ENCODE measurements around the gene EVA1A.

EVA1A gene

GRCh38 chr2:75592888-75593287 lies 32.1 kb upstream of the EVA1A start:
- in situ Hi-C loops (cut with MboI; ENCODE audit: low sequenced_read_pairs): no loop called here

- in situ Hi-C loops (cut with MboI; ENCODE audit: low sequenced_read_pairs): no loop called here
Observed at GRCh38 chr2:75592030-75592429, 31.3 kb upstream of the EVA1A start.

DNA sequence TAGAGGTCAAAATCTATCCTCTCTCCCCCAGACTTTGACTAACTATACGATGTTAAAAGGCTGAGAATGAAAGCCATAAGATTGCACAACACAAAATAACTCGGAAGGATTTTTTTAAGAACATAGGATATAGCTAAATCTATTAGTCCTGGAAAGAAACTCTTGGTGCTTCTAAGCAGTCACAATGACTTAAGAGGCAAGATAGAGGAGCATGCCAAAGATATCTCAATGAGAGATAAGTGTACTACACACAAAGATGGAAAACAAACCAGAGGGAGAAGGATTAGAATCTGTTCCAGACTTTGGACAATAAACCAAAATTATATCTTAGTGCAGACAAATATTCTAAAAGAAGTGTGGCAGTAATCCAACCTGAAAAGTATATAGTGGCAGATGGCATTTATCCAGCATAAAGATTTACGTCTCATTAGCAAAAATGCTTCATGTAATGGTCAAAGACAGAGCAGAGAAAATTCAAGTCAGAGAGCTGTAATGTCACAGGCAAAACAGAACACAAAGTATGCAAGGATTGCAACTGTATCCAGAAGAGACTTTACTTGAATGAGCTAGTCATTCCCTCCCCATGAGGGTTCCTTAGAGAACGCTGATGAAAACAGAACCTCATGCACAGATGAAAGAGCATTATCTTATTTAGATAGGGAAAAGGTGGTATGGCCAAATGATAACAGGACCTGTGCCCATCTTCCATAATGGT lies 28.8 kb upstream of the EVA1A start:
- in situ Hi-C loops (cut with MboI; ENCODE audit: low sequenced_read_pairs): no loop called here

DNA sequence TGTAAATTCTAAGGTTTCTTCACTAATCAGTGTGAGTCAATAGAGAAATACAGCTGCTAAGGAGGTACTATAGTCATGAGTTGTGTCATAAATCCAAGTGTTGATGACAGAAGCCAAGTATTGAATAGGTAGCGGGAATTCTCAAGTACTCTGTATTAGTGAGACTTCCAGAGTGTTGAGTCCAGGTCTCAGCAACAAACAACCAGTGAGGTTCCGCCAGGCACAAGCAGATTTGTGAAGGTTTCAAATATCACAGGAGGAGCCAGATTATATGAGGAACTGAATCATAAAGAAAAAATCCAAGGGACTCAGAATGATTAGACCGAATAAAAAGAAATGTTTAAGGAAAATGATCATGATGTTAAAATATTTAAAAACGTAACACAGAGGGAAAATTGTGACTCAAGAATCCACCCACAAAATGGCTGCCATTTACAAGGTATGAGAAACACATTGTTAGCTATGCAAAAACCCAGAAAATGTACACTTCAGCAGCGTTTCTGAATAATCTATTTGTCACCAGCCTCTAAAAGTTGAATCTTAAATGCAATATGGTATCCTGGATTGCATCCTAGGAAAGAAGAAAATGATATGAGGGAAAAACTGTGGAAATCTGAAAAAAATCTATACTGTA lies 27.3 kb upstream of the EVA1A start:
- in situ Hi-C loops (cut with MboI; ENCODE audit: low sequenced_read_pairs): no loop called here

DNA sequence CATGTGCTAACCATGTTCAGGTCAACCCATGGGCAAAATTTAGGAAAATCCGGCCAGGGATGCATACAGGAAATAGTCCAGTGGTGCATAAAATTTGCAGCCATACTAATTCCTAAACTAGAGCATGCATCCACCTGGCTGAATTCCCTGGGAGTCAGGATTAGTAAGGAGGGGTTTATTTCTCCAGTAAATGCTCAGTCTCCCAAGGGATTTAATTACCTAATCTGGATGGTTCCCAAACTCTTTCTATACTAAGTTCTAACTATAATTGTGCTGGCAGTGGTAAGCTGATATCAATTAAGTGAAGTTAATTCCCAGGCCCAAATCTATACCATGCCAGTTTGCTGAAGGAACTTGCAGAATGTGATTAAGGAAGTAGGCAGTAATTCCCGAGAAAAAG lies 26.2 kb upstream of the EVA1A start:
- in situ Hi-C loops (cut with MboI; ENCODE audit: low sequenced_read_pairs): no loop called here

- in situ Hi-C loops (cut with MboI; ENCODE audit: low sequenced_read_pairs): no loop called here
Observed at GRCh38 chr2:75582840-75583239, 22.1 kb upstream of the EVA1A start.

DNA sequence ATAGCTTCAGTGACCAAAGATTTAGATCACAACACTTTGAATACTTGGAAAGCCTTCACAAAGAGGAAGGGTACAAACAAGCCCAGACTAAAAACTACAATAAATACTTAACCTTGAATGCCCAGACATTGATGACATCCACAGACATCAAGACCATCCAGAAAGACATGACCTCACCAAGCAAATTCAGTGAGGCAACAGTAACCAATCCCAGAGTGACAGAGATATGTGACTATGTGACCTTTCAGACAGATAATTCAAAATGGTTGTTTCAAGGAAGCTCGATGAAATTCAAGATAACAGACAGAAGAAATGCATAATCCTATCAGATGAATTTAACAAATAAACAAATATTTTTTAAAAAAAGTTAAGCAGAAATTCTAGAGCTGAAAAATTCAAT lies 19.9 kb upstream of the EVA1A start:
- in situ Hi-C loops (cut with MboI; ENCODE audit: low sequenced_read_pairs): no loop called here

GRCh38 chr2:75580156-75580555 lies 19.4 kb upstream of the EVA1A start:
- in situ Hi-C loops (cut with MboI; ENCODE audit: low sequenced_read_pairs): no loop called here

DNA sequence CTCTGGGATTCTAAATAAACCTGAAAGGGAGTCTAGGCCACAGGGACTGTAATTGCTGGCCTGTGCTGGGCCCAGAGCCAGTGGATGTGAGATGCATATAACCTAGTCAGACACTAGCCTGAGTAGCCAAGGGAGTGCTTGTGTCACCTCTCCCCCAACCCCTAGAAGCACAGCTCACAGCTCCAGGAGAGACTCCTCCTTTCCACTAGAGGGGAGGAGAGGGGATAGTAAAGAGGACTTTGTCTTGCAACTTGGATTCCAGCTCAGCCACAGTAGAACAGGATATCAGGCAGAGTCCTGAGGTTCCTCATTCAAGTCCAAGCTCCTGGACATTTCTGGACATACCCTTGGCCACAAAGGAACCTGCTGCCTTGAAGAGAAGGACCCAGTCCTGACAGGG lies 18.4 kb upstream of the EVA1A start:
- in situ Hi-C loops (cut with MboI; ENCODE audit: low sequenced_read_pairs): no loop called here

DNA sequence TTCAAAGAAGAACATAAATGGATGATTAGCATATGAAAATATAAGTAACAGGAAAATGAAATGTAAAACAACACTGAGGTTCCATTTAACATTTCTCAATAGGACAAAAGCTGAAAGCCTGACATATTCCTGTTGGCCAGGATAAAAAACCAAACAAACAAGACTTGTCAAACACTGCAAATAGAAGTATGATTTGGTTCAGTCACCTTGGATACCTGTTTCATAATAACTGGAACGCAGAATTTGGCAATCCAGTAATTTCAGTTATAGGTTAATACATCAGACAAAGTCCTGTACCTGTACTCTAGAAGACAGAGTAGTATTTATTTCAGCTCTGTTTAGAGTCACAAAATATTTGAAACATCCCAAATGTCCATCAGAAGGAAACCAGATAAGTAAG lies 16.5 kb upstream of the EVA1A start:
- in situ Hi-C loops (cut with MboI; ENCODE audit: low sequenced_read_pairs): no loop called here

DNA sequence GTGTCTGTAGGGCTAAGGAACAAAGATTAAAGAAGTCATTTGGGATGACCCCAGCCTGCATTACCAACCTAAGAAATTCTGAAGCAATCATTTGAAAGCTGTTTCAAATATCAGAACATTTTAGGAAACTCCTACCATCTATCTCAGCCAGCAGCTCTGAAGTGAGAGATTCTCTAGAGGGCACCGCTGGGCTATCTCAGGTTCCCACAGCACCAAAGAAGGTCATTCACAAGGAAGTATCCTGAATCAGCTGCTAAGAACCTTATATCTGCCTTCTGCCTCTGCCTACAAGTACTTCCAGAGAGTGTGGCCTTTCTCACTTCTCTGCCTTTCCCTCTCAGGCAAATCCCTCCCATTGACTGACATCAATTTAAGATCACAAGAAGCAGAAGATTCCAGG lies 13.4 kb upstream of the EVA1A start:
- in situ Hi-C loops (cut with MboI; ENCODE audit: low sequenced_read_pairs): no loop called here

DNA sequence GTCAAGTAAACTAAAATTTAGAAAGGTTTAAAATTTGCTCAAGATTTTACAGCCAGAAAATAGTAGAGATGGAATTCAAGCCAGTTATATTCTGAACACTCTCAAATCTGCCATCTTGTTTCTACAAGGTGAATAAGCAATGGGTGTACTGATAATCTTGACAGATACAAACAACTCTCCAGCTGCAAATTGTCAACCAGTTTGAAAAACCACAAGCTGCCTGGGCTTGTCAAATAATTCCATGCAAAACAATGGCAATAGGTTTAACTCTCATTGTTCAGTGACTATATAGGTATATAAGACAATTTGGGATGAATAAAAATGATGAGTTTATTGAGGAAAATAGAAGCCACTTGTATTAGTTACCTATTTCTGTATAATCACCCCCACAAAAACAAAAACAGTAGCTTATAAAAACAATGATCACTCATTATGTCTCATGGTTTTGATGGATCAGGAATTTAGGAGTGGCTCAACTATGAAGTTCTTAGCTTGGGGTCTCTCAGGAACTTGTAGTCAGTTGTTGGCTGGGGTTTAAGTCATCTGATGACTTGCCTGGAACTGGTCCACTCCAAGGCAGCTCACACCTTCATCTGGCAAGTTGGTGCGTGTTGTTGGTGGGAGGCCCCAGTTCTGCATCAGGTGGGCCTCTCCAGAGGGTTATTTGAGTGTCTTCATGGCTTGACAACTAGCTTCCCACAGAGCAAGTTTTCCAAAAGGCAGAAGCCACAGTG lies 12.6 kb upstream of the EVA1A start:
- in situ Hi-C loops (cut with MboI; ENCODE audit: low sequenced_read_pairs): no loop called here

DNA sequence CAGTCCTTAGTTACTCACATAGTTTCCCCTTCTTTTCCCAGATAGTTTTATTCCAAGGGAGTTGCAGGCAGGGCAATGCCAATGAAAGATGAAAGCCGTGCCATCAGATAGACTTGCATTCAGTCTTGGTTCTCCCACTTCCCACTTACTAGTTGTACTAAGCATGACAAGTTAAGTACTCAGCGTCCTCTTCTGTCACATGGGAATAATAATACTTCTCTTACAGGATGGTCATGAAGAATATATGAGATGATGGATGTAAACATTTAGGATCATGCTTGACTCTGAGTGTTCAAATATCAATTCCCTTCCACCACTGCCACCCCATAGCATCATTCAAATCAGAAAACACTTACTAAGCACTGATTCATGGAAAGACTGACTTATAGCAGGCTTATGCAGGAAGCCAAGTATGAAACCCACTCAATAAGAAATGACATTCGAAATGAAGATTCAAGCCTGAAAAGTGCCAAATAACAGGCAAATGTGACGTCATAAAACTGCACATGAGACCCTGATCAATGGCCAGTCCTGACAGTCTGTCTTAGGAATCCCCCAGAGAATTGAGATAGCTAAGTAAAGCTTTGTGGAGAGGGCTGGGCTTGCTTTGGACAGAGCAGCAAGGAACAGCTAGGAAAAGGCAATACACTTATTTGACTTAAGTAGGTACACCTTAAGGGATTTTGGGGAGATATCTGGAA lies 11.1 kb upstream of the EVA1A start:
- in situ Hi-C loops (cut with MboI; ENCODE audit: low sequenced_read_pairs): no loop called here

- in situ Hi-C loops (cut with MboI; ENCODE audit: low sequenced_read_pairs): no loop called here
Observed at GRCh38 chr2:75570948-75571729, 10.4 kb upstream of the EVA1A start.

DNA sequence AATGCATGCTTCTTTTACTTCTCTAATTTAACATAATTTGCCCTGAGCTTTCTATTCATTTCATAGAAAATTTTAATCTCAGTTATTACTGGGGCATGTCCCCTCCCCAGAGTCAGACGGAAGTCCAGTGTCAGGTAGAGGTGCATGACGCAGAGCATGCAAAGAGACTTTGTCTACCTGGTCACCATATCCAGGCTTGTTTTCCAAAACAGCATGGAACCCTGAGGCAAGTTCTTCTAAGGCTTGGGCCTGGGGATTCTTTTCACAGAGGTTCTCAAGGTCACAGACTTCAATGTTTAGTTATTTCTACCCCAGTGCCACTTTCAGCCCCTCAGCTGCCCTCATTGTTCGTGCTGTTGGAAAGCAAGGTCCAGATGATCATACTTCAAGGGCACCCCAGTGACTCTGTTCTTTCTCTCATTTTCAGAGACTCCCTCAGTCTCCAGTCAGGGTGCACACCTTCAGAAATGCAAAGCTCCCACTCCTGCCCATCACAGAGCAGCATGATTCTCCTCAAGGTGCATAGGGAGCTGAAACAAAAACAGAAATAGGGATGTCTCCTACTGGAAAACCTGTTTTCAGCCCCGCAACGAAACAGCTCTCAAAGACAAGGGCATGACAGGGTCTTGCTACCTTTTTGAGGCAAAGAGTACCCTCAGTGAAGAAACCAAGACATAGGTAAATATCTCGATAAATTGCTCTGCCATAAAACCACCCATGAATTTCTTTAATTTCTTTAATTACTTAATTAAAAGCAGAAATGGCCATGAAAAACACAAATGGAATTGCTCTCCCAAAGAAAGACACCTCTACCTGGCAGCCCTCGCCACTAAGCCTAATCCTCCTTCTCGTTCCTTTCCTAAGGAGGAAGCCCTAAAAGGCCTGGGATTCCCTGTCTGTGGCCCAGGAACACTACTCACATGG lies 9.5 kb upstream of the EVA1A start:
- in situ Hi-C loops (cut with MboI; ENCODE audit: low sequenced_read_pairs): no loop called here

- in situ Hi-C loops (cut with MboI; ENCODE audit: low sequenced_read_pairs): no loop called here
Observed at GRCh38 chr2:75569546-75569945, 8.8 kb upstream of the EVA1A start.

- in situ Hi-C loops (cut with MboI; ENCODE audit: low sequenced_read_pairs): no loop called here
Observed at GRCh38 chr2:75568174-75568573, 7.4 kb upstream of the EVA1A start.

GRCh38 chr2:75565472-75566462 lies 5.0 kb upstream of the EVA1A start:
- in situ Hi-C loops (cut with MboI; ENCODE audit: low sequenced_read_pairs): no loop called here
